Activated T-cell treated with anti-CD3 and anti-CD28 coated beads, Interleukin-2, amount 50 U/mL, for 24 hours (primary cell): ENCODE measurements around the gene UBE2D2.

Experiments
- DNase-seq: peaks from one replicate; pipeline ENCODE4 v3.0.0-alpha.2; 2020
- H3K27ac Mint-ChIP-seq: 2 replicates; pipeline ENCODE4 v1.8.0; 2020; ENCODE audit warnings: mild to moderate bottlenecking, mixed read lengths
- H3K27me3 Mint-ChIP-seq: 2 replicates; pipeline ENCODE4 v1.8.0; 2020; ENCODE audit warnings: mixed read lengths
- H3K36me3 Mint-ChIP-seq: 2 replicates; pipeline ENCODE4 v1.8.0; 2020; ENCODE audit warnings: low read depth, mixed read lengths
- H3K4me1 Mint-ChIP-seq: 2 replicates; pipeline ENCODE4 v1.8.0; 2020; ENCODE audit warnings: low read depth, mixed read lengths
- H3K4me3 Mint-ChIP-seq: 2 replicates; pipeline ENCODE4 v1.8.0; 2020; ENCODE audit warnings: mild to moderate bottlenecking, moderate library complexity, mixed read lengths
- H3K9me3 Mint-ChIP-seq: 2 replicates; pipeline ENCODE4 v1.8.0; 2020; ENCODE audit warnings: mixed read lengths

The UBE2D2 gene

GRCh38 chr5:139649082-139649991, 88.2 kb downstream of the UBE2D2 start:
- Mint-ChIP-seq H3K4me1 (peaks cover 46% of the 10 kb centered on the region), H3K27me3 (peaks cover 79% of the 10 kb centered on the region), H3K9me3 (no peaks in the 10 kb centered on the region), H3K4me3 (peak overlapping the region; percentile 78), H3K36me3 (no peaks in the 10 kb centered on the region), H3K27ac (peak overlapping the region; percentile 57)
- peak; percentile 60 for DNase-seq

GRCh38 chr5:139650031-139650688, 89.0 kb downstream of the UBE2D2 start:
- peak overlapping the region; percentile 57 for H3K27ac Mint-ChIP-seq
- H3K36me3 Mint-ChIP-seq, result no peaks in the 10 kb centered on the region
- H3K27me3 Mint-ChIP-seq, result peaks cover 80% of the 10 kb centered on the region
- no peaks in the 10 kb centered on the region for H3K9me3 Mint-ChIP-seq
- peak overlapping the region; percentile 78 for H3K4me3 Mint-ChIP-seq
- peak; percentile 48 for DNase-seq
- H3K4me1 Mint-ChIP-seq, result peaks cover 46% of the 10 kb centered on the region

- Mint-ChIP-seq H3K27me3 (peaks cover 76% of the 10 kb centered on the region), H3K4me1 (peaks cover 46% of the 10 kb centered on the region), H3K4me3 (peak overlapping the region; percentile 42), H3K9me3 (no peaks in the 10 kb centered on the region), H3K36me3 (no peaks in the 10 kb centered on the region), H3K27ac (no peak overlapping the region)
- DNase-seq, result no peak
Measured at GRCh38 chr5:139650689-139651042, 89.5 kb downstream of the UBE2D2 start.

- no peaks in the 10 kb centered on the region for H3K36me3 Mint-ChIP-seq
- H3K27me3 Mint-ChIP-seq, result peaks cover 71% of the 10 kb centered on the region
- no peak for DNase-seq
- peaks cover 46% of the 10 kb centered on the region for H3K4me1 Mint-ChIP-seq
- peak overlapping the region; percentile 40 for H3K27ac Mint-ChIP-seq
- H3K9me3 Mint-ChIP-seq, result no peaks in the 10 kb centered on the region
- H3K4me3 Mint-ChIP-seq, result peak overlapping the region; percentile 4
Measured at GRCh38 chr5:139651043-139651834, 90.1 kb downstream of the UBE2D2 start.

GRCh38 chr5:139651853-139652787, 91.0 kb downstream of the UBE2D2 start:
- DNase-seq, result peak; percentile 71
- no peaks in the 10 kb centered on the region for H3K9me3 Mint-ChIP-seq
- H3K4me3 Mint-ChIP-seq, result no peak overlapping the region
- H3K27me3 Mint-ChIP-seq, result peaks cover 62% of the 10 kb centered on the region
- peak overlapping the region; percentile 27 for H3K27ac Mint-ChIP-seq
- H3K4me1 Mint-ChIP-seq, result peaks cover 46% of the 10 kb centered on the region
- no peaks in the 10 kb centered on the region for H3K36me3 Mint-ChIP-seq

GRCh38 chr5:139652788-139653241, 91.7 kb downstream of the UBE2D2 start:
- H3K36me3 Mint-ChIP-seq, result no peaks in the 10 kb centered on the region
- no peak for DNase-seq
- peak overlapping the region; percentile 27 for H3K27ac Mint-ChIP-seq
- no peak overlapping the region for H3K4me3 Mint-ChIP-seq
- H3K9me3 Mint-ChIP-seq, result no peaks in the 10 kb centered on the region
- peaks cover 59% of the 10 kb centered on the region for H3K27me3 Mint-ChIP-seq
- H3K4me1 Mint-ChIP-seq, result peaks cover 43% of the 10 kb centered on the region

GRCh38 chr5:139653616-139654015, 92.5 kb downstream of the UBE2D2 start:
- Mint-ChIP-seq H3K4me3 (no peak overlapping the region), H3K27ac (no peak overlapping the region), H3K9me3 (no peaks in the 10 kb centered on the region), H3K27me3 (peaks cover 60% of the 10 kb centered on the region), H3K36me3 (no peaks in the 10 kb centered on the region), H3K4me1 (peaks cover 47% of the 10 kb centered on the region)
- no peak for DNase-seq

GRCh38 chr5:139654464-139654863, 93.3 kb downstream of the UBE2D2 start:
- no peak for DNase-seq
- Mint-ChIP-seq H3K4me3 (no peak overlapping the region), H3K36me3 (no peaks in the 10 kb centered on the region), H3K27me3 (peaks cover 63% of the 10 kb centered on the region), H3K9me3 (no peaks in the 10 kb centered on the region), H3K27ac (peak overlapping the region; percentile 4), H3K4me1 (peaks cover 46% of the 10 kb centered on the region)

GRCh38 chr5:139654871-139655491, 93.8 kb downstream of the UBE2D2 start:
- no peak for DNase-seq
- no peaks in the 10 kb centered on the region for H3K36me3 Mint-ChIP-seq
- H3K9me3 Mint-ChIP-seq, result no peaks in the 10 kb centered on the region
- H3K27me3 Mint-ChIP-seq, result peaks cover 58% of the 10 kb centered on the region
- no peak overlapping the region for H3K27ac Mint-ChIP-seq
- peaks cover 40% of the 10 kb centered on the region for H3K4me1 Mint-ChIP-seq
- H3K4me3 Mint-ChIP-seq, result no peak overlapping the region

- no peaks in the 10 kb centered on the region for H3K36me3 Mint-ChIP-seq
- H3K27me3 Mint-ChIP-seq, result peaks cover 51% of the 10 kb centered on the region
- no peak overlapping the region for H3K27ac Mint-ChIP-seq
- no peaks in the 10 kb centered on the region for H3K9me3 Mint-ChIP-seq
- DNase-seq, result no peak
- peaks cover 34% of the 10 kb centered on the region for H3K4me1 Mint-ChIP-seq
- no peak overlapping the region for H3K4me3 Mint-ChIP-seq
Measured at GRCh38 chr5:139655727-139656271, 94.7 kb downstream of the UBE2D2 start.

- peaks cover 33% of the 10 kb centered on the region for H3K27me3 Mint-ChIP-seq
- no peak overlapping the region for H3K27ac Mint-ChIP-seq
- DNase-seq, result no peak
- H3K4me3 Mint-ChIP-seq, result no peak overlapping the region
- peaks cover 18% of the 10 kb centered on the region for H3K4me1 Mint-ChIP-seq
- H3K36me3 Mint-ChIP-seq, result no peaks in the 10 kb centered on the region
- H3K9me3 Mint-ChIP-seq, result no peaks in the 10 kb centered on the region
Measured at GRCh38 chr5:139657363-139658321, 96.5 kb downstream of the UBE2D2 start.

- Mint-ChIP-seq H3K9me3 (no peaks in the 10 kb centered on the region), H3K4me3 (no peak overlapping the region), H3K4me1 (peaks cover 13% of the 10 kb centered on the region), H3K36me3 (no peaks in the 10 kb centered on the region), H3K27ac (no peak overlapping the region), H3K27me3 (peaks cover 25% of the 10 kb centered on the region)
- DNase-seq, result no peak
Measured at GRCh38 chr5:139658501-139658927, 97.4 kb downstream of the UBE2D2 start.
